Activated CD8-positive, alpha-beta T cell treated with anti-CD3 and anti-CD28 coated beads for 36 hours (primary cell): ENCODE results near the gene EFEMP1. TPM values are rescaled to one million over a fixed set of nuclear protein-coding genes. Genes with fewer than 3 reads are reported as not detected.

ENCODE experiments used
- ATAC-seq: fragments of 200-7000 bp; cut with Tn5 transposase; one replicate; pipeline ENCODE4 v1.10.0; 2021; ENCODE audit warnings: mild to moderate bottlenecking, moderate library complexity
- CTCF ChIA-PET: fragments of 350-600 bp; sonication (Branson Sonifier 250); formaldehyde crosslinking; loops from one replicate; lab custom pipeline; 2021; ENCODE audit warnings: antibody characterized with exemption; lab: Charles Lee
- POLR2A ChIA-PET: fragments of 350-600 bp; sonication (Branson Sonifier 250); formaldehyde crosslinking; loops from one replicate; lab custom pipeline; 2021; ENCODE audit warnings: antibody characterized with exemption; lab: Charles Lee
- DNase-seq: peaks from one replicate; pipeline ENCODE4 v3.0.0-alpha.2; 2020
- H3K27ac Mint-ChIP-seq: one replicate; pipeline ENCODE4 v1.8.0; 2021; ENCODE audit warnings: mild to moderate bottlenecking, mixed read lengths
- H3K27me3 Mint-ChIP-seq: one replicate; pipeline ENCODE4 v1.8.0; 2021; ENCODE audit warnings: mixed read lengths
- H3K36me3 Mint-ChIP-seq: one replicate; pipeline ENCODE4 v1.8.0; 2021; ENCODE audit warnings: low read depth, mixed read lengths
- H3K4me1 Mint-ChIP-seq: one replicate; pipeline ENCODE4 v1.8.0; 2021; ENCODE audit warnings: low read depth, mixed read lengths
- H3K4me3 Mint-ChIP-seq: one replicate; pipeline ENCODE4 v1.8.0; 2021; ENCODE audit warnings: mild to moderate bottlenecking, moderate library complexity, mixed read lengths
- H3K9me3 Mint-ChIP-seq: one replicate; pipeline ENCODE4 v1.8.0; 2021; ENCODE audit warnings: mixed read lengths
- CTCF ChIP-seq: fragments of 200-600 bp; IDR thresholded peaks from one replicate; pipeline ENCODE4 v1.8.0; 2022; ENCODE audit warnings: antibody characterized with exemption, mild to moderate bottlenecking
- intact Hi-C: fragments of 100-400 bp; cut with micrococcal nuclease; formaldehyde crosslinking; loops from one replicate; pipeline ENCODE4 v1.10.0; 2022
- total RNA-seq, 2 experiments: library from RNA; stranded (reverse); gene quantifications; one replicate each; pipeline ENCODE4 v1.2.3, GENCODE V29; 2021

The EFEMP1 gene
- total RNA-seq, 2 experiments from 2014 or later, result not detected

- no peaks in the 10 kb centered on the region for H3K9me3 Mint-ChIP-seq
- DNase-seq (no peak), ATAC-seq (no peak)
- H3K27me3 Mint-ChIP-seq, result no peaks in the 10 kb centered on the region
- no peak overlapping the region for H3K4me3 Mint-ChIP-seq
- no peak overlapping the region for H3K27ac Mint-ChIP-seq
- no peaks in the 10 kb centered on the region for H3K36me3 Mint-ChIP-seq
- POLR2A ChIA-PET, result no interaction called here
- H3K4me1 Mint-ChIP-seq, result no peaks in the 10 kb centered on the region
- CTCF ChIA-PET, result no interaction called here
- intact Hi-C loops, result no loop called here
- TF ChIP-seq CTCF, result no peak
These were observed 77.2 kb downstream of the EFEMP1 start for GRCh38 chr2:55846426-55846825.

GRCh38 chr2:55844986-55845385 lies 78.6 kb downstream of the EFEMP1 start:
- no peak for TF ChIP-seq CTCF
- intact Hi-C loops, result no loop called here
- H3K27ac Mint-ChIP-seq, result no peak overlapping the region
- H3K4me1 Mint-ChIP-seq, result no peaks in the 10 kb centered on the region
- ChIA-PET POLR2A (no interaction called here), CTCF (no interaction called here)
- no peaks in the 10 kb centered on the region for H3K36me3 Mint-ChIP-seq
- no peak overlapping the region for H3K4me3 Mint-ChIP-seq
- H3K27me3 Mint-ChIP-seq, result no peaks in the 10 kb centered on the region
- DNase-seq (no peak), ATAC-seq (no peak)
- no peaks in the 10 kb centered on the region for H3K9me3 Mint-ChIP-seq

- intact Hi-C loops, result no loop called here
- ATAC-seq (no peak), DNase-seq (no peak)
- no peaks in the 10 kb centered on the region for H3K27me3 Mint-ChIP-seq
- ChIA-PET POLR2A (no interaction called here), CTCF (no interaction called here)
- H3K36me3 Mint-ChIP-seq, result no peaks in the 10 kb centered on the region
- no peaks in the 10 kb centered on the region for H3K4me1 Mint-ChIP-seq
- no peaks in the 10 kb centered on the region for H3K9me3 Mint-ChIP-seq
- TF ChIP-seq CTCF, result no peak
- no peak overlapping the region for H3K27ac Mint-ChIP-seq
- H3K4me3 Mint-ChIP-seq, result no peak overlapping the region
These were observed 79.6 kb downstream of the EFEMP1 start for GRCh38 chr2:55843994-55844345.

- Mint-ChIP-seq H3K4me3 (no peak overlapping the region), H3K27ac (no peak overlapping the region), H3K36me3 (no peaks in the 10 kb centered on the region), H3K27me3 (no peaks in the 10 kb centered on the region), H3K4me1 (no peaks in the 10 kb centered on the region), H3K9me3 (no peaks in the 10 kb centered on the region)
- ChIA-PET CTCF (no interaction called here), POLR2A (no interaction called here)
- intact Hi-C loops, result no loop called here
- no peak for DNase-seq
- ATAC-seq, result no peak
- TF ChIP-seq CTCF, result no peak
These were observed 80.2 kb downstream of the EFEMP1 start for GRCh38 chr2:55843096-55843993.

GRCh38 chr2:55842046-55842445 lies 81.5 kb downstream of the EFEMP1 start:
- DNase-seq (no peak), ATAC-seq (no peak)
- Mint-ChIP-seq H3K36me3 (no peaks in the 10 kb centered on the region), H3K4me1 (no peaks in the 10 kb centered on the region), H3K27me3 (no peaks in the 10 kb centered on the region), H3K27ac (no peak overlapping the region), H3K4me3 (no peak overlapping the region), H3K9me3 (no peaks in the 10 kb centered on the region)
- TF ChIP-seq CTCF, result no peak
- intact Hi-C loops, result no loop called here
- CTCF ChIA-PET, result no interaction called here
- POLR2A ChIA-PET, result no interaction called here
